IMR-90 (cell line): ENCODE results near the gene TEDC1. TPM values are rescaled to one million over a fixed set of nuclear protein-coding genes. Genes with fewer than 3 reads are reported as not detected.

Experiments
- ATAC-seq: fragments of 200-7000 bp; cut with Tn5 transposase; 2 replicates; pipeline ENCODE4 v1.9.1; 2020; ENCODE audit warnings: low read depth, mild to moderate bottlenecking, moderate library complexity
- BruUV-seq: library from RNA; stranded (reverse); fragments of 400-500 nt; replicated peaks from 2 replicates; lab custom pipeline; 2021; lab: Mats Ljungman, UMichigan
- CTCF ChIA-PET: fragments of 300-600 bp; formaldehyde crosslinking; extraction: SDS; loops from one replicate; lab custom pipeline; 2021; ENCODE audit warnings: antibody characterized with exemption; lab: Yijun Ruan, JAX
- POLR2A ChIA-PET: fragments of 300-600 bp; sonication (Branson Sonifier 250); formaldehyde crosslinking; loops from one replicate; lab custom pipeline; 2022; ENCODE audit warnings: antibody characterized with exemption; ENCODE audit not compliant: unreplicated experiment; lab: Charles Lee
- DNase-seq: peaks from one replicate; pipeline ENCODE4 v3.0.0; 2013
- H2AFZ ChIP-seq: replicated peaks from 2 replicates; pipeline ENCODE3; 2013; ENCODE audit warnings: low read length, mild to moderate bottlenecking; ENCODE audit not compliant: poor library complexity
- H2AK5ac ChIP-seq: 2 replicates; pipeline ENCODE4 v1.6.1; 2013; ENCODE audit warnings: low read depth, low read length, inconsistent platforms
- H2AK9ac ChIP-seq: replicated peaks from 2 replicates; pipeline ENCODE3; 2013; ENCODE audit warnings: mild to moderate bottlenecking, low read depth, low read length, moderate library complexity; ENCODE audit not compliant: poor library complexity
- H2BK120ac ChIP-seq: 2 replicates; pipeline ENCODE4 v1.6.1; 2013; ENCODE audit warnings: low read depth, low read length, inconsistent platforms
- H2BK15ac ChIP-seq: 3 replicates; pipeline ENCODE4 v1.6.1; 2013; ENCODE audit warnings: low read depth, low read length, inconsistent platforms
- H2BK20ac ChIP-seq: 2 replicates; pipeline ENCODE4 v1.6.1; 2013; ENCODE audit warnings: low read depth, mild to moderate bottlenecking, inconsistent platforms, low read length, moderate library complexity
- H2BK5ac ChIP-seq: 2 replicates; pipeline ENCODE4 v1.6.1; 2013; ENCODE audit warnings: mild to moderate bottlenecking, low read depth, low read length, inconsistent platforms; ENCODE audit not compliant: poor library complexity, severe bottlenecking
- H3K14ac ChIP-seq: replicated peaks from 2 replicates; pipeline ENCODE4 v1.6.1; 2013; ENCODE audit warnings: low read depth, low read length, inconsistent platforms
- H3K18ac ChIP-seq: 2 replicates; pipeline ENCODE4 v1.6.1; 2013; ENCODE audit warnings: low read depth, low read length, control low read depth
- H3K23ac ChIP-seq: 2 replicates; pipeline ENCODE4 v1.6.1; 2013; ENCODE audit warnings: low read depth, low read length, inconsistent platforms
- H3K27ac ChIP-seq: 2 replicates; pipeline ENCODE4 v1.5.1; 2013; ENCODE audit warnings: mild to moderate bottlenecking, control low read depth, low read length; ENCODE audit not compliant: insufficient read depth
- H3K27me3 ChIP-seq: 2 replicates; pipeline ENCODE4 v1.6.1; 2013; ENCODE audit warnings: low read length; ENCODE audit not compliant: control insufficient read depth, insufficient read depth
- H3K36me3 ChIP-seq: 2 replicates; pipeline ENCODE4 v1.6.1; 2013; ENCODE audit warnings: low read length, mixed read lengths; ENCODE audit not compliant: control insufficient read depth, insufficient read depth
- H3K4ac ChIP-seq: 2 replicates; pipeline ENCODE4 v1.6.1; 2013; ENCODE audit warnings: low read depth, low read length, inconsistent platforms
- H3K4me1 ChIP-seq: 2 replicates; pipeline ENCODE4 v1.6.1; 2013; ENCODE audit warnings: low read length, mixed read lengths; ENCODE audit not compliant: control insufficient read depth, insufficient read depth
- H3K4me2 ChIP-seq: 2 replicates; pipeline ENCODE4 v1.6.1; 2013; ENCODE audit warnings: low read depth, mild to moderate bottlenecking, control low read depth, low read length, moderate library complexity
- H3K4me3 ChIP-seq: 2 replicates; pipeline ENCODE4 v1.5.1; 2013; ENCODE audit warnings: low read depth, mild to moderate bottlenecking, control low read depth, low read length, moderate library complexity; ENCODE audit not compliant: insufficient read depth
- H3K56ac ChIP-seq: 2 replicates; pipeline ENCODE4 v1.6.1; 2013; ENCODE audit warnings: low read length, inconsistent platforms; ENCODE audit not compliant: insufficient read depth; ENCODE audit errors: extremely low read depth
- H3K79me1 ChIP-seq, 2 experiments: 2 replicates each; pipeline ENCODE4 v1.6.1; 2013; ENCODE audit warnings: low read length in 2 of 2, inconsistent platforms in 1 of 2, low read depth in 1 of 2
- H3K9ac ChIP-seq: 2 replicates; pipeline ENCODE4 v1.6.1; 2013; ENCODE audit warnings: low read depth, low read length, control low read depth
- H3K9me1 ChIP-seq: 2 replicates; pipeline ENCODE4 v1.6.1; 2013; ENCODE audit warnings: low read length, inconsistent platforms; ENCODE audit not compliant: insufficient read depth
- H3K9me3 ChIP-seq: 2 replicates; pipeline ENCODE4 v1.6.1; 2013; ENCODE audit warnings: low read length; ENCODE audit not compliant: control insufficient read depth, insufficient read depth
- H4K20me1 ChIP-seq: 2 replicates; pipeline ENCODE4 v1.6.1; 2013; ENCODE audit warnings: low read length, inconsistent platforms; ENCODE audit not compliant: insufficient read depth
- H4K5ac ChIP-seq: 2 replicates; pipeline ENCODE4 v1.6.1; 2013; ENCODE audit warnings: mild to moderate bottlenecking, low read depth, low read length, control low read depth
- H4K8ac ChIP-seq, 2 experiments: 2 replicates each; pipeline ENCODE4 v1.6.1; 2013; ENCODE audit warnings: low read depth in 2 of 2, low read length in 2 of 2, control low read depth in 1 of 2, inconsistent platforms in 1 of 2
- H4K91ac ChIP-seq: 2 replicates; pipeline ENCODE4 v1.6.1; 2013; ENCODE audit warnings: low read depth, low read length, inconsistent platforms; ENCODE audit not compliant: insufficient read depth
- CEBPB ChIP-seq: IDR thresholded peaks from 2 replicates; pipeline ENCODE4 v1.6.1; 2012; ENCODE audit warnings: low read depth, low read length, improper control_type of control experiment
- CHD1 ChIP-seq: IDR thresholded peaks from 2 replicates; pipeline ENCODE4 v1.6.1; 2012; ENCODE audit warnings: low read depth, low read length, improper control_type of control experiment
- CTCF ChIP-seq: conservative IDR thresholded peaks from 2 replicates; pipeline ENCODE4 v1.5.1; 2012; ENCODE audit warnings: mild to moderate bottlenecking, low read depth, low read length, improper control_type of control experiment
- FOS ChIP-seq: fragments of 150-350 bp; IDR thresholded peaks from 2 replicates; pipeline ENCODE4 v1.6.1; 2016; ENCODE audit warnings: low read depth, low read length
- MAZ ChIP-seq: IDR thresholded peaks from 2 replicates; pipeline ENCODE4 v1.6.1; 2012; ENCODE audit warnings: low read depth, mild to moderate bottlenecking, low read length, improper control_type of control experiment, moderate library complexity, borderline replicate concordance
- RAD21 ChIP-seq: IDR thresholded peaks from 2 replicates; pipeline ENCODE4 v1.6.1; 2012; ENCODE audit warnings: low read length, improper control_type of control experiment
- RFX5 ChIP-seq: IDR thresholded peaks from 2 replicates; pipeline ENCODE4 v1.8.0; 2012; ENCODE audit warnings: low read depth, mild to moderate bottlenecking, low read length, moderate library complexity
- SMC3 ChIP-seq: fragments of 150-350 bp; IDR thresholded peaks from 2 replicates; pipeline ENCODE4 v1.6.1; 2016; ENCODE audit warnings: low read depth, mild to moderate bottlenecking, antibody characterized with exemption, low read length, moderate library complexity
- WGBS, 2 experiments: methylation state at CpG; one replicate each; pipeline versions ENCODE4 v1.1.5 to v1.1.7; 2013; ENCODE audit warnings: missing lambda C conversion rate in 2 of 2; ENCODE audit not compliant: insufficient read length in 1 of 2; ENCODE audit errors: extremely low coverage in 2 of 2; 5-methylcytosine and 5-hydroxymethylcytosine counted together
- dilution Hi-C: fragments of 300-500 bp; cut with HindIII; formaldehyde crosslinking; loops from one replicate; pipeline ENCODE4 v1.14.3; 2018; ENCODE audit warnings: low sequenced_read_pairs; ENCODE audit not compliant: unreplicated experiment
- in situ Hi-C: fragments of 300-500 bp; cut with MboI; formaldehyde crosslinking; loops from 3 replicates; pipeline ENCODE4 v1.14.3; 2019; ENCODE audit warnings: low sequenced_read_pairs, inconsistent platforms, mixed read lengths
- intact Hi-C: fragments of 100-400 bp; cut with micrococcal nuclease; formaldehyde crosslinking; loops from 2 replicates; pipeline ENCODE4 v1.10.0; 2022
- polyA plus RNA-seq, 3 experiments: library from polyadenylated mRNA; depleted of rRNA; stranded (reverse); fragments of >200 nt; gene quantifications; 2 replicates each; pipeline ENCODE4 v1.2.3, GENCODE V29; 2012; ENCODE audit warnings: low replicate concordance in 1 of 3
- total RNA-seq: library from RNA; depleted of rRNA; stranded (reverse); fragments of >200 nt; gene quantifications from 2 replicates; pipeline ENCODE4 v1.2.3, GENCODE V29; 2012

The TEDC1 gene
- total and polyA plus RNA-seq, 2 of the 4 experiments (the other 2 are of a cell fraction): 5.7 to 6.4 TPM

DNA sequence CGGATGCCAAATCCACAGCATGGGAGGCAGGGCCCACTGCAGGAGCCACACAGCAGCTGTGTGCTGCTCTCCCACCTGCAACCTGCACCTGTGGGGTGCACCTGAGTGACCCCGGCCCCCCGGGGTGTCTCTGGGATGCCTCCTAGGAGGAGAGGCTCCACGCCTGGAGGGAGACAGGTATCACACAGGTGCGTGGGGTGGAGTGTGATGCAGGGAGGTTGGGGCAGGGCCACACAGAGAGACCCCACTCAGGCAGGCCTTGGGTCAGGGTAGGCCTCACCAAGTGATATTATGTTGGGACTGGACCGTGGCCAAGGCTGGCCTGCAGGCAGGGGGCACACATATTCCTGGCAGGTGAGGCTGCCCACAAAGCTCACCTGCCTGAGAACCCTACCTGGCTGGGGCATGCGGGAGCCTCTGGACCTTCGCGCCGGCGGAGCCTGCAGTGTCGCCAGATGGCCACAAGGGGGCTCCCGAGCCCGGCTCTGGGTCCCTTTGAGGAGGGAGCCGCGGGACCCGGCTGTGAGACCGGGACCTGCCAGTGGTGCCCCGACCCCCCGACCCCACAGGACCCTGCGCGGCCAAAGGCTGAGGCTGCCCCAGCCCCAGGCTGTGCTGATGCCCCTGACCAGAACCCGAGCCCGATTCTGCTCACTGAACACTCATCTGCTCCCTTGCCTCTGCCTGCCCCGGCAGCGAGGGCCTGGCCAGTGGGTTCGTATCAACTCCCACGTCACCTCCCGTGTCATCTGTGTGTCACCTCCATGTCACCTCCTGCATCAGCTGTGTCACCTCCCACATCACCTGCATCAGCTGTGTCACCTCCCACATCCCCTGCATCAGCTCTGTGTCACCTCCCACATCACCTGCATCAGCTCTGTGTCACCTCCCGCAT, 46.8 kb downstream of the TEDC1 start:
- H2BK120ac ChIP-seq: no peak overlapping the region
- no peak overlapping the region for H3K4ac ChIP-seq
- H4K5ac ChIP-seq: no peak overlapping the region
- ChIA-PET CTCF (no interaction called here), POLR2A (no interaction called here)
- no peaks in the 10 kb centered on the region for H3K9me3 ChIP-seq
- H2AFZ ChIP-seq: peak overlapping the region; percentile 82
- no peak overlapping the region for H4K91ac ChIP-seq
- DNase-seq (no peak), ATAC-seq (peak; percentile 95)
- WGBS, 2 experiments: 28% methylated on average over 17 of the region's 30 CpGs; no CpG with 5 or more reads in 1 of the 2 experiments
- TF ChIP-seq CEBPB (no peak), CHD1 (no peak), SMC3 (peak; percentile 30), MAZ (no peak), RAD21 (peak; percentile 42), RFX5 (no peak), CTCF (peak; percentile 70), FOS (no peak)
- no peaks in the 10 kb centered on the region for H3K36me3 ChIP-seq
- no peak overlapping the region for H3K14ac ChIP-seq
- H4K8ac ChIP-seq: no peak overlapping the region
- H3K4me3 ChIP-seq: no peak overlapping the region
- dilution Hi-C loops (no loop called here), in situ Hi-C loops (no loop called here), intact Hi-C loops (no loop called here)
- no peaks in the 10 kb centered on the region for H3K4me1 ChIP-seq
- no TSS peak for BruUV-seq
- no peaks in the 10 kb centered on the region for H4K20me1 ChIP-seq
- H2BK15ac ChIP-seq: no peak overlapping the region
- no peak overlapping the region for H3K27ac ChIP-seq
- H2BK5ac ChIP-seq: no peak overlapping the region
- no peak overlapping the region for H3K56ac ChIP-seq
- H3K9me1 ChIP-seq: no peaks in the 10 kb centered on the region
- H3K9ac ChIP-seq: no peak overlapping the region
- H3K23ac ChIP-seq: no peak overlapping the region
- no peak overlapping the region for H3K18ac ChIP-seq
- peaks cover 19% of the 10 kb centered on the region for H3K27me3 ChIP-seq
- H2AK5ac ChIP-seq: no peak overlapping the region
- H3K79me1 ChIP-seq: no peaks in the 10 kb centered on the region
- no peak overlapping the region for H3K4me2 ChIP-seq
- peak overlapping the region; percentile 50 for H2AK9ac ChIP-seq
- no peak overlapping the region for H2BK20ac ChIP-seq
